Fibroblast of lung (primary cell): ENCODE data around the gene NXPH4.

Source experiments
- EZH2 ChIP-seq: IDR thresholded peaks from 2 replicates; pipeline ENCODE4 v1.5.1; 2012; ENCODE audit warnings: low read length, control low read depth, mild to moderate bottlenecking; ENCODE audit errors: missing control alignments
- TF ChIP-seq, protein P1 (sequence below), 2 donors: IDR thresholded peaks in 1 of 2; conservative IDR thresholded peaks in 1 of 2; 1 replicate in 1 of 2; 2 replicates in 1 of 2; pipeline ENCODE4 v1.5.1; 2011 to 2012; ENCODE audit warnings: low read length in 2 of 2, control low read depth in 1 of 2, inconsistent platforms in 1 of 2, low read depth in 1 of 2, mild to moderate bottlenecking in 1 of 2

DNA sequence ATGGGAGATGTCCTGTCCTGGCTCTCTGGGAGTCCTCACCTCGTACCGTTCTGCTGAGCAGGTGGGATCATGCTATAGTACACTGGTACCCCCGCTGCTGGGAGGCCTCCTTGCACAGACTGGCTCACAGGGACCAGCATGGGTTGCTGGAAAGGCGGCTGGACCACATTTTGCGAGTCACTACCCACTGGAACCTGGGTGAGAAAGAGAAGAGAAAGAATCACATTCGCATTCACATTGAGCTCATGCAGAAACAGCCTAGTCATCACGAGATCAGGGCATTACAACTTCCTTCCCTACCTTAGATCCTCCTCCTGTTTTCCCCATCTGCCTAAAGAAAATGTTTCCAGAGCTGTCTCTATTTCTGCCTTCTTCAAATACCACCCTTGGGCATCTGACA lies 51.7 kb downstream of the NXPH4 start:
- TF ChIP-seq, protein P1, sequence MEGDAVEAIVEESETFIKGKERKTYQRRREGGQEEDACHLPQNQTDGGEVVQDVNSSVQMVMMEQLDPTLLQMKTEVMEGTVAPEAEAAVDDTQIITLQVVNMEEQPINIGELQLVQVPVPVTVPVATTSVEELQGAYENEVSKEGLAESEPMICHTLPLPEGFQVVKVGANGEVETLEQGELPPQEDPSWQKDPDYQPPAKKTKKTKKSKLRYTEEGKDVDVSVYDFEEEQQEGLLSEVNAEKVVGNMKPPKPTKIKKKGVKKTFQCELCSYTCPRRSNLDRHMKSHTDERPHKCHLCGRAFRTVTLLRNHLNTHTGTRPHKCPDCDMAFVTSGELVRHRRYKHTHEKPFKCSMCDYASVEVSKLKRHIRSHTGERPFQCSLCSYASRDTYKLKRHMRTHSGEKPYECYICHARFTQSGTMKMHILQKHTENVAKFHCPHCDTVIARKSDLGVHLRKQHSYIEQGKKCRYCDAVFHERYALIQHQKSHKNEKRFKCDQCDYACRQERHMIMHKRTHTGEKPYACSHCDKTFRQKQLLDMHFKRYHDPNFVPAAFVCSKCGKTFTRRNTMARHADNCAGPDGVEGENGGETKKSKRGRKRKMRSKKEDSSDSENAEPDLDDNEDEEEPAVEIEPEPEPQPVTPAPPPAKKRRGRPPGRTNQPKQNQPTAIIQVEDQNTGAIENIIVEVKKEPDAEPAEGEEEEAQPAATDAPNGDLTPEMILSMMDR (conservative IDR thresholded peaks at IDR 0.05 in 1 of 2, IDR thresholded peaks at IDR 0.05 in 1 of 2; ENCODE audit: low read depth in 1 of 2, low read length in 2 of 2), result no peak
- no peak for TF ChIP-seq EZH2
